Limb (tissue), 2 donors: Measurements from ENCODE around the gene TMEM238L.

Source experiments
- DNase-seq, 2 donors: peaks; one replicate each; pipeline ENCODE4 v3.0.0-alpha.2; 2016; ENCODE audit errors: extremely low spot score in 2 of 2

TMEM238L gene

DNA sequence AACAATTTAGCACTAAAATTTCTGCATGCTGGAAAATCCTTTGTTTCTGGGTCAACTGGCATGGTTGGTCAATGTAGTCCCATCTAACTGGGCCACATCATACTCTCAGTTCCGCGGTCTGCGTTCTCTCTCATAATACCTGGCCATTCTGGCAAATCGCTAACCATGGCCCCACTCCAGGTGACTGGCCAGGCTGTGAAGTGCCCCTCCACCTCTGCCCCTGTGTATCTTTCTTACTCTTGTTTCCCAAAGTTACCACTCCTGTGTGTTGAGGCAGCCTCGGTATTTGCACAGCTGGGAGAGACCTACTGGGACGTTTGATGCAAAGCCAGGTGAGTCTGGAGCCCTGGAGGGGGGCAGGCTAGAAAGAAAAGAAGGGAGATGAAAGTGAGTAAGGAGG lies 2.0 kb upstream of the TMEM238L start:
- DNase-seq: no peak

DNA sequence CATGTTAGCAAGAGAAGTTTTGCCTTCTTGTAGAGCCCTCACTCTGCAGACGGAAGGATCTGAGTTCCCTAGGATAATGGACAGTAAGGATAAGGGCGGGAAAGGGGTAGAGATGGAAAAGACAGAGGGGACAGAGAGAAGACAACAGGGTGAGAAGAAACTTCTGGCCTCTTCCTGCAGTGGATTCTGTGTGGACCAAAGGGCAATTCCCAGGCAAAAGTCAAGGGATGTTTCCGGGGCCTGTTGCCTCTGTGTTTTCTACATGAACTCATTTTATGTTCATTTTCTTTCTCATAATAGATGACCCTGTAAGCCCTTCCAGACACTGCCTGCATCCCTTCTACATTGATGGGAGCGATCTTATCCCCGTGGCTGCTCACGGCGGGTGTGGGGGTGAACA lies 647 bp upstream of the TMEM238L start:
- no peak for DNase-seq

- DNase-seq: no peak
Measured at GRCh38 chr17:10803350-10803749, 549 bp downstream of the TMEM238L start.

DNA sequence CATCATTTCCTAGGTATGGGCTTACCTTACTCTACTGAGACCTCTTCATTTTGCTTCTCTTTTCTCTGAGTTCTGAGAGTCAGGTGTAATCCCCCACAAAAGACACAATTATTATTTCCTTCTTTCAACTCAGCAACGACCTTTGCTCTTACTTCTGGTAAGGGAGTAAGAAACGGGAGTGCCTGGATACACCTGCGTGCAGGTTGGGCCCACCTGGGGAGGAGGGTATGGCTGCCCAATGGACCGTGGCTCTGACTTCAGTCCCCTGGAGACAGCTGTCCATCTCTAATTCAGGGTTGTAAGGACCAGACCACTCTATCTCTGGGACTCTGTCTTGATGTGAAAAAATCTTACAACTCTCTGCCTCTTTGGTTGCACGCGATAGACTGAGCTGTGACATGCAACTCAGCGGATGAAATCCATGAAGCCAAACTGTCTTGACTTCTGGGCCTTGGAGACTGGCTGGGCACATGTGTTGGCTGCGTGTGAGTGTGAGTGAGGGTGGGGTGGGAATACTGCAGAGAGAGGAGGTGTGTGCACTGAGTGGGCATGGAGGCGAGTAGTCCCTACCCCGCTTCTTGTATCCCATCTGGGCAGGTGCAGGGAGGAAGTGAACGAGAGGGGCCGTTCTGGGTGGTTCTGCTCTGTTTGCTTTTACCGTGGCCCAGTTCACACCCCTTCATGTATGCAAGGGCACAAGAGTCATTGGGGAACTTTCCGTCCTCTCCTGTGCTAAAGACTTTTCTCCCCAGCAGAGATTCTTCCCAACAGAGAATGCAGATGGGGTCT lies 1.2 kb downstream of the TMEM238L start:
- DNase-seq: no peak

DNA sequence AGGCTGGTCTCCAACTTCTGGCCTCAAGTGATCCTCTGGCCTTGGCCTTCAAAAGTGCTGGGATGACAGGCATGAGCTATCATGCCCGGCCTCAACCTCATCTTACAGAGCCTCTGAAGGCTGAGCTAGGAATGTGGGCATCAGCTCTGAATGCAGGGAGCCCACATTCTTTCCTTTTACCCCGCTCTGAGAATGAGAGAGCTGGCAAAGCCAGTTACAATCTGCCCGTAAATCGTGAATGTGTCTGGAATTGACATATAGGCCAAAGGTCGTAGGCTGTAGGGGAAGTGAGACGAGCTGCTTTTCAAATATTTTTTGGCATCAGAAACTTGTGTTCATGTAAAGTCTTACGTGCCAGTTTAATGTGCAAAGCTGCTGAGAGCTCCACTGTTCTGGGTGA lies 4.5 kb downstream of the TMEM238L start:
- no peak for DNase-seq

GRCh38 chr17:10798910-10799309 lies 5.0 kb downstream of the TMEM238L start:
- no peak for DNase-seq

DNA sequence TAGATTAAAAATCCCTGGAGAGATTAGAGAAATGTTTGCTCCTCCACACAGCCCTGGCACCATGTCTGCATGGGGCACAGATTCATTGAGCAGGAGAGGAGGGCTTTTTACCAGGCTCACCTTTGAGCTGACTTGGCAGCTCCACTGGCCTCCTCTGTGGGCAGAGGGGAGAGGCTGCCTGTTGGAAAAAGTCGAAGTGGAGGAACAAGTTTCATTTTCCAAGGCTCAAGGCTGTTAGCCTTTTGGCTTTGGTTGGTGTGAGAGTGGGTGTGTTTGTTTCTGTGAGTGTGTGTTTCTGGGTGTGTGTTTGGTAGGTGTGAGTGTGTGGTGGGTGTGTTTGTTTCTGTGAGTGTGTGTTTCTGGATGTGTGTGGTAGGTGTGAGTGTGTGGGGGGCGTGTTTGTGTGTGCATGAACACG lies 5.6 kb downstream of the TMEM238L start:
- DNase-seq: no peak

GRCh38 chr17:10797476-10798328 lies 6.2 kb downstream of the TMEM238L start:
- DNase-seq: no peak

DNA sequence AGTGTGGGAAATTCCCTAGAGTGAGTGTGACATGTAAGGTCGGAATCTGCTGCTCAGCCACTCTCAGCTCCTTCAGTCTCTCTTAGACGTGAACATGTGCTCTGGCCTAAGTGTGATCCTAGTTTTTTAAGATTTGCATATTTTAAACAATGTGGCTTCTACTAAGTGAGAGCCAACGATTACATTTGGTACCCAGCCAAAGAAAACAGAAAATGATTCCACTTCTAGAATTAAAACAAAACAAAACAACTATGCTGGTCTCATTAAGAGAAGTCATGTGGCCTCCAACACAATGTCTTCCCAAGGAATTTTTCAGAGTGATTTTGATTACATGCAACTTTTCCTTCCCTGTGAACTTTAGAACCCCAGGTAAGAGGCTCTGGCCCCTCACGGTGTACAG lies 10.1 kb downstream of the TMEM238L start:
- no peak for DNase-seq

- no peak for DNase-seq
Measured at GRCh38 chr17:10793256-10793655, 10.6 kb downstream of the TMEM238L start.

- no peak for DNase-seq
Measured at GRCh38 chr17:10792151-10792550, 11.7 kb downstream of the TMEM238L start.

GRCh38 chr17:10790491-10791401 lies 13.2 kb downstream of the TMEM238L start:
- DNase-seq: peak in 1 of 2 donors; percentile 55

- DNase-seq: no peak
Measured at GRCh38 chr17:10789694-10790271, 14.1 kb downstream of the TMEM238L start.

- no peak for DNase-seq
Measured at GRCh38 chr17:10787306-10788045, 16.4 kb downstream of the TMEM238L start.

DNA sequence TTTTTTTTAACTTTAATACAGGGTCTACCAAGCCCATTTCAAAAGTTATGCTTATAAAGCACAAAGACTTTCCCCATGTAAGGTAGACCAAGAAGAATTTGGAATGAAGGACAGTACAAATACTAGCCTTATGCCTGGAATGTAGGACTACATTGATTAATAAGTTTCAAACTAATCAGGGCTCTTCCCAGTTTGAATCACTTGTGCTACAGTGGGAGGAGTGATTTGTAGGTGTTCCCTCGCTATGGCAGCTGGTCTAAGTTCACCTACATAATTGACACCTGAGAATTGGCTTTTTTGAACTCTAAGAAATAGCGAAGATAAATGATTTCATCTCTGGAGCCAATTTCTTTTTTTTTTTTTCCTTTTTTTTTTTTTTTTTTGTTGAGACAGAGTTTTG lies 18.6 kb downstream of the TMEM238L start:
- no peak for DNase-seq

DNA sequence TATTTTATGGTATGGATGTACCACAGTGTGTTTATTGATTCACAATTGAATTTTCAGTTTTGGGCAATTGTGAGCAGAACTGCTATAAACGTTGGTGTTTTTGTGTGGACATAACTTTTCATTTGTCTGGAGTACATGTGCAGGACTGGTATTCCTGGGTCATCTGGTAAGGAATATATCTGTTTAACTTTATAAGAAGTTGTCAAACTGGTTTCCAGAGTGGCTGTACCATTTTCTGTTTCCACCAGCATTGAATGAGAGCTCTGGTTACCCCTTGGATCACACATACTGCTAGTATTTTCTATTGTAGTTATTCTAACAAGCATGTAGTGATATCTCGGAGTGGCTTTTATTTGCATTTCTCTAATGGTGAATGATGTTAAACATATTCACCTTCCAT lies 24.3 kb downstream of the TMEM238L start:
- DNase-seq: no peak

DNA sequence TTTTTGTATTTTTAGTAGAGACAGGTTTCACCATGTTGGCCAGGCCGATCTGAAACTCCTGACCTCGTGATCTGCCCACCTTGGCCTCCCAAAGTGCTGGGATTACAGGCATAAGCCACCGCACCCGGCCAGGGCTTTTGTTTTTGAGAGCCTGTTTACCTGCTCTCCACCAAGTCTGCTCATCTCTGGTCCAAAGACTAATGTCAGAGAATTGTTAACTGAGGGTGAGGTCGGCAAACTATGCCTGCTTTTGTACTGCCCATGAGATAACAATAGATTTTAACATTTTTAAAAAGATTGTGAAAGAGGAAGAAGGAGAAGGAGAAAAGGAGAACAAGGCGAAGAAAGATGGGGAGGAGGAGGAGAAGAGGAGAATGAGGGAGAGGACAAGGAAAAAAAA lies 26.0 kb downstream of the TMEM238L start:
- no peak for DNase-seq

DNA sequence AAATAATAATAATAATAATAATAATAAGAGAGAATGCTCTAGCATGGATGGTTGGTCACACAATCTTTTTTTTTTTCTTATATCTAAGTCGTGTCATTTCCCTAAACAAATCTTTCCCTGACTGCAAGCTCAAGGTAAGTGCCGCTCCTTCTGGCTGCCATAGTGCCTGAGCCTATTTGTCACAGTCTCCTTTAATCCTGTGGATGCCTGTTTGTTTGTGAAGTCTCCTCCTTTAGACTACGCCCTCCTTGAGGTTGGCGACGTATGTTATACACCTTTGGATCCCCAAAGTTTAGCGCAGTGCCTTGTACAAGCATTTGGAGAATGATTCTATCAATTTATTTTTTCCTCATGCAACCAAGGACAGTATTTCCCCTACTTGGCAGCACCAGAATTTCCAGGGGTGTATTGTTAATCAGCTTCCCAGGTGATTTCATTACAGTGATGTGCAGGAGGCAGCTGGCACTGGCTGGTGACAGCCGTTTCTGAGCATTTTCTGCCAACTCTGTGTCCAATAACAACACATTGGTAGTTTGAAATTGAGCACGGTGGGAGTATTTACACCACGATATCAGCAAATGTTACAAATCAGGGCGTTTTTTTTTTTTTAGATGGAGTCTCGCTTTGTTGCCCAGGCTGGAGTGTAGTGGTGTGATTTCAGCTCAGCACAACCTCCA lies 26.6 kb downstream of the TMEM238L start:
- DNase-seq: no peak

- no peak for DNase-seq
Measured at GRCh38 chr17:10776381-10776780, 27.5 kb downstream of the TMEM238L start.

- DNase-seq: no peak
Measured at GRCh38 chr17:10775740-10776356, 28.1 kb downstream of the TMEM238L start.
